ENCODE results near the gene FAAP100.
A peak's percentile ranks its signal among the peaks of the same experiment; 100 is the strongest.

DNA sequence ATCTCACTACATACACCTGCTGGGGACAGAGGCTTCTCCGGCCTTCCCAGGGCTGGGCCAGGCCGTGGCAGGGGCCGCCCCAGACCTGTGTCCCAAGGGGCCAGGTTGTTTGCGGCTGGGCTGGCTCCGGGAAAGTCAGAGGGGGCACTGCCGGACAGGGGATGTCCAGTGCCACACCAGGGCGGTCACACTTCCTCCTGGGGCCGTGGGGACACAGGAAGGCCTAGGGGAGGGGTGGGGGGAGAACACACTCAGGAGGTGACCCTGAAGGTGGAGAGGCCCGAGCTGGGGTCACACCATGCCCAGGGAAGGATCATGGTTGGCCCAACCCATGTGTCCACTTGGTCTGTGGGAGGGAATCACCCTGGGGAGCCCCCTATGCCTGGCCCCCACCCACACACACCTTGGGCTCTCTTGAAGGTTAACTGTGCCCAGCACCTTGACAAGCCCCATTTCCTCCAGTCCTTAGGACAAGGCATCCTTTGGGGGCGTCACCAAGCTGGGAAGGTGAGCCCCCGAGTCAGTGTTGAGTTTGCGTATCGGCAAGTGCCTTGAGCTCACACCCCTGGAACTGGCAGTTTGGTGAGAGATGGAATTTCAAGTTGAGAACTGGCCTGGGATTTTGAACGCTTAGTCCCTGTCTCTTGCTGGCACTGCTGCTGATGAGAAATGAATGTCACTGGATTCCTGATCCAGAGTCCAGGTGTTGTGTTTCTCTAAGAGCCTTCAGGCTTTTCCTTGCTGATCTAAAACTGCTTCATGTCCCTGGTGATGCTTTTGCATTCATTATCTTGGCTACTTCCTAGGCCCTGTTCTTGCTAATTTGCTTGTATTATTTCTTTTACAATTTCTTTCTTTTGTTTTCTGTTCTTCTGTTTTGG is 31.9 kb downstream of the FAAP100 start:
- no peak for TF ChIP-seq TAF1 (IDR thresholded peaks at IDR 0.05; ENCODE audit: low read depth, low read length)
- TF ChIP-seq POLR2AphosphoS5 (IDR thresholded peaks at IDR 0.05; ENCODE audit: low read depth, low read length), result no peak
- TF ChIP-seq POLR2A (IDR thresholded peaks at IDR 0.05; ENCODE audit: low read depth, low read length), result 0 out of 2 replicates have a peak, but pooled peaks have one; percentile 30
